ENCODE results near the gene PLSCR2. TPM values are rescaled to one million over a fixed set of nuclear protein-coding genes. Genes with fewer than 3 reads are reported as not detected.

PLSCR2 gene
- total RNA-seq, 1 experiment from 2014 or later = not detected

GRCh38 chr3:146464783-146465182 lies 4.6 kb downstream of the PLSCR2 start:
- no peaks in the 10 kb centered on the region for H3K9me3 ChIP-seq (ENCODE audit: low read depth, low read length, poor library complexity, severe bottlenecking)
- no peak overlapping the region for H3K4me3 ChIP-seq (ENCODE audit: low read depth, low read length, poor library complexity, severe bottlenecking)
- no peaks in the 10 kb centered on the region for H3K4me1 ChIP-seq (ENCODE audit: insufficient read depth, low read length, poor library complexity, severe bottlenecking)
- no peaks in the 10 kb centered on the region for H3K27me3 ChIP-seq (replicated peaks; ENCODE audit: insufficient read depth, low read depth, low read length, poor library complexity)
- DNase-seq (ENCODE audit: low spot score) = no peak
- H3K27ac ChIP-seq (ENCODE audit: low read depth, low read length, poor library complexity, severe bottlenecking) = no peak overlapping the region
- ChIA-PET CTCF (no interaction called here), POLR2A (ENCODE audit: low non-redundant PET) (no interaction called here)
- intact Hi-C loops (cut with micrococcal nuclease; ENCODE audit: unreplicated experiment) = no loop called here
- no peaks in the 10 kb centered on the region for H3K36me3 ChIP-seq (ENCODE audit: insufficient read depth, low read length, poor library complexity, severe bottlenecking)
- BruUV-seq (replicated peaks) = no TSS peak
- TF ChIP-seq CTCF (conservative IDR thresholded peaks at IDR 0.05; ENCODE audit: low read depth, low read length) = no peak
- TF ChIP-seq EZH2 (IDR thresholded peaks at IDR 0.05; ENCODE audit: borderline replicate concordance, low read depth, low read length, poor library complexity, severe bottlenecking) = no peak

- H3K4me3 ChIP-seq (ENCODE audit: low read depth, low read length, poor library complexity, severe bottlenecking) = no peak overlapping the region
- no TSS peak for BruUV-seq (replicated peaks)
- H3K4me1 ChIP-seq (ENCODE audit: insufficient read depth, low read length, poor library complexity, severe bottlenecking) = no peaks in the 10 kb centered on the region
- H3K9me3 ChIP-seq (ENCODE audit: low read depth, low read length, poor library complexity, severe bottlenecking) = no peaks in the 10 kb centered on the region
- POLR2A ChIA-PET (ENCODE audit: low non-redundant PET) = no interaction called here
- H3K27ac ChIP-seq (ENCODE audit: low read depth, low read length, poor library complexity, severe bottlenecking) = no peak overlapping the region
- intact Hi-C loops (cut with micrococcal nuclease; ENCODE audit: unreplicated experiment) = no loop called here
- H3K36me3 ChIP-seq (ENCODE audit: insufficient read depth, low read length, poor library complexity, severe bottlenecking) = no peaks in the 10 kb centered on the region
- no peaks in the 10 kb centered on the region for H3K27me3 ChIP-seq (replicated peaks; ENCODE audit: insufficient read depth, low read depth, low read length, poor library complexity)
- TF ChIP-seq CTCF (conservative IDR thresholded peaks at IDR 0.05; ENCODE audit: low read depth, low read length) (no peak), EZH2 (IDR thresholded peaks at IDR 0.05; ENCODE audit: borderline replicate concordance, low read depth, low read length, poor library complexity, severe bottlenecking) (no peak)
- CTCF ChIA-PET = no interaction called here
- DNase-seq (ENCODE audit: low spot score) = no peak
Observed at GRCh38 chr3:146464005-146464595, 5.3 kb downstream of the PLSCR2 start.

- no peak overlapping the region for H3K27ac ChIP-seq (ENCODE audit: low read depth, low read length, poor library complexity, severe bottlenecking)
- no peak overlapping the region for H3K4me3 ChIP-seq (ENCODE audit: low read depth, low read length, poor library complexity, severe bottlenecking)
- no TSS peak for BruUV-seq (replicated peaks)
- ChIA-PET POLR2A (ENCODE audit: low non-redundant PET) (no interaction called here), CTCF (no interaction called here)
- no peaks in the 10 kb centered on the region for H3K9me3 ChIP-seq (ENCODE audit: low read depth, low read length, poor library complexity, severe bottlenecking)
- TF ChIP-seq CTCF (conservative IDR thresholded peaks at IDR 0.05; ENCODE audit: low read depth, low read length) (no peak), EZH2 (IDR thresholded peaks at IDR 0.05; ENCODE audit: borderline replicate concordance, low read depth, low read length, poor library complexity, severe bottlenecking) (no peak)
- no peaks in the 10 kb centered on the region for H3K4me1 ChIP-seq (ENCODE audit: insufficient read depth, low read length, poor library complexity, severe bottlenecking)
- intact Hi-C loops (cut with micrococcal nuclease; ENCODE audit: unreplicated experiment) = no loop called here
- no peaks in the 10 kb centered on the region for H3K36me3 ChIP-seq (ENCODE audit: insufficient read depth, low read length, poor library complexity, severe bottlenecking)
- no peaks in the 10 kb centered on the region for H3K27me3 ChIP-seq (replicated peaks; ENCODE audit: insufficient read depth, low read depth, low read length, poor library complexity)
- DNase-seq (ENCODE audit: low spot score) = no peak
Observed at GRCh38 chr3:146454796-146455195, 14.6 kb downstream of the PLSCR2 start.
